SH-SY5Y (cell line): ENCODE results near the gene CRBN.

Experiments used
- GATA2 ChIP-seq: IDR thresholded peaks from 2 replicates; pipeline ENCODE4 v1.6.1; 2011; ENCODE audit warnings: mild to moderate bottlenecking, low read depth, low read length
- GATA3 ChIP-seq: IDR thresholded peaks from 2 replicates; pipeline ENCODE4 v1.6.1; 2011; ENCODE audit warnings: low read depth, mild to moderate bottlenecking, low read length, moderate library complexity

- TF ChIP-seq GATA2: no peak
- TF ChIP-seq GATA3: no peak
Observed at GRCh38 chr3:3109407-3110298, 69.8 kb downstream of the CRBN start.
